Measurements from ENCODE around the gene LAMA4. TPM values are rescaled to one million over a fixed set of nuclear protein-coding genes. Genes with fewer than 3 reads are reported as not detected.

LAMA4 gene
- total and polyA plus RNA-seq, 2 of the 13 experiments (the other 11 are each of a cell fraction or from before 2014, with no cell fraction given), result not detected

GRCh38 chr6:112130878-112131277 is 123.5 kb downstream of the LAMA4 start:
- Histone ChIP-seq H3K4me2 (ENCODE audit: low read depth, low read length) (no peak overlapping the region), H3K27me3 (ENCODE audit: control insufficient read depth in 1 of 2, insufficient read depth in 2 of 2, low read length in 2 of 2) (no peaks in the 10 kb centered on the region), H3K4me1 (ENCODE audit: insufficient read depth, low read length) (no peaks in the 10 kb centered on the region), H3K4me3 (replicated peaks in 1 of 3; ENCODE audit: insufficient read depth in 1 of 3, low read depth in 2 of 3, low read length in 3 of 3) (no peak overlapping the region), H3K36me3 (replicated peaks in 1 of 2; ENCODE audit: control insufficient read depth in 1 of 2, insufficient read depth in 2 of 2, low read length in 2 of 2) (no peaks in the 10 kb centered on the region), H3K79me2 (ENCODE audit: insufficient read depth, low read length) (no peaks in the 10 kb centered on the region), H4K20me1 (ENCODE audit: insufficient read depth, low read length) (no peaks in the 10 kb centered on the region), H3K9ac (ENCODE audit: insufficient read depth, low read depth, low read length) (no peak overlapping the region), H3K27ac (ENCODE audit: extremely low read length, insufficient read depth, low read length) (no peak overlapping the region), H3K9me3 (ENCODE audit: low read length) (no peaks in the 10 kb centered on the region), H2AFZ (ENCODE audit: low read length) (no peak overlapping the region)
- POLR2A ChIA-PET, result no interaction called here
- BruUV-seq (replicated peaks), result no TSS peak
- FAIRE-seq (no peak), DNase-seq (ENCODE audit: low spot score) (no peak), ATAC-seq (no peak)
- TF ChIP-seq MAZ (IDR thresholded peaks at IDR 0.05; ENCODE audit: borderline replicate concordance, low read depth, low read length) (no peak), MAZ (CRISPR knock-in tag; IDR thresholded peaks at IDR 0.05; ENCODE audit: low read depth) (no peak), FOSL1 (CRISPR knock-in tag; IDR thresholded peaks at IDR 0.05; ENCODE audit: borderline replicate concordance) (no peak), CHD2 (IDR thresholded peaks at IDR 0.05; ENCODE audit: low read depth, low read length) (no peak), JUNB (CRISPR knock-in tag; IDR thresholded peaks at IDR 0.05; ENCODE audit: borderline replicate concordance) (no peak), HMG20A (CRISPR knock-in tag; IDR thresholded peaks at IDR 0.05; ENCODE audit: borderline replicate concordance) (no peak), ZNF850 (CRISPR knock-in tag; conservative IDR thresholded peaks at IDR 0.05) (no peak), ZNF230 (CRISPR knock-in tag; IDR thresholded peaks at IDR 0.05) (no peak), GLI4 (CRISPR knock-in tag; IDR thresholded peaks at IDR 0.05; ENCODE audit: borderline replicate concordance) (no peak), GATAD2A (CRISPR knock-in tag; IDR thresholded peaks at IDR 0.05) (no peak), ZNF703 (CRISPR knock-in tag; IDR thresholded peaks at IDR 0.05; ENCODE audit: borderline replicate concordance) (no peak), ZFP37 (CRISPR knock-in tag; IDR thresholded peaks at IDR 0.05; ENCODE audit: borderline replicate concordance) (no peak), FOXP1 (IDR thresholded peaks at IDR 0.05) (no peak), FOXP1 (CRISPR knock-in tag; IDR thresholded peaks at IDR 0.05) (no peak), SRSF9 (IDR thresholded peaks at IDR 0.05; ENCODE audit: borderline replicate concordance, insufficient read depth, low read depth, low read length, poor library complexity, severe bottlenecking) (no peak), ZNF138 (CRISPR knock-in tag; IDR thresholded peaks at IDR 0.05; ENCODE audit: low read depth) (no peak), MEIS2 (CRISPR knock-in tag; IDR thresholded peaks at IDR 0.05) (no peak), ZBTB20 (CRISPR knock-in tag; IDR thresholded peaks at IDR 0.05; ENCODE audit: borderline replicate concordance, low read depth) (no peak), MLXIP (CRISPR knock-in tag; IDR thresholded peaks at IDR 0.05; ENCODE audit: borderline replicate concordance) (no peak), PLRG1 (conservative IDR thresholded peaks at IDR 0.05) (no peak), ZFP36L1 (CRISPR knock-in tag; IDR thresholded peaks at IDR 0.05) (no peak)
- in situ Hi-C loops (cut with HindIII; ENCODE audit: extremely low pct_ligation_motif_present, low pct_unique_long_range_greater_than_20kb), result no loop called here
- intact Hi-C loops (cut with micrococcal nuclease; ENCODE audit: unreplicated experiment), result no loop called here
- 0% methylated on average over 3 of the region's 3 CpGs for WGBS (ENCODE audit: low lambda C conversion rate)
- CTCF ChIA-PET (ENCODE audit: low intra/inter-chr PET ratio, low total read pairs), result no interaction called here
